ENCODE results near the gene KRTAP10-3.

DNA sequence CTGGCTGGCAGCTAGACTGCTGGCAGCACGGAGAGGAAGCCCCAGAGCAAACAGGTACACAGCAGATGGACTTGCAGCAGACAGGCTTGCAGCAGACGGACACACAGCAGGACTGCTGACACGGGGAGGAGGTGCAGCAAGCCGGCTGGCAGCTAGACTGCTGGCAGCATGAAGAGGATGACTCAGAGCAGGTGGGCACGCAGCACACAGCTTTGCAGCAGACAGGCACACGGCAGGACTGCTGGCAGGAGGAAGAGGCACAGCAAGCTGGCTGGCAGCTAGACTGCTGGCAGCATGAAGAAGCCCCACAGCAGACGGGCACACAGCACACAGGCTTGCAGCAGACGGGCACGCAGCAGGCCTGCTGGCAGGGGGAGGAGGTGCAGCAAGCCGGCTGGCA is 7.8 kb downstream of the KRTAP10-3 start:
- TF ChIP-seq, protein P1, sequence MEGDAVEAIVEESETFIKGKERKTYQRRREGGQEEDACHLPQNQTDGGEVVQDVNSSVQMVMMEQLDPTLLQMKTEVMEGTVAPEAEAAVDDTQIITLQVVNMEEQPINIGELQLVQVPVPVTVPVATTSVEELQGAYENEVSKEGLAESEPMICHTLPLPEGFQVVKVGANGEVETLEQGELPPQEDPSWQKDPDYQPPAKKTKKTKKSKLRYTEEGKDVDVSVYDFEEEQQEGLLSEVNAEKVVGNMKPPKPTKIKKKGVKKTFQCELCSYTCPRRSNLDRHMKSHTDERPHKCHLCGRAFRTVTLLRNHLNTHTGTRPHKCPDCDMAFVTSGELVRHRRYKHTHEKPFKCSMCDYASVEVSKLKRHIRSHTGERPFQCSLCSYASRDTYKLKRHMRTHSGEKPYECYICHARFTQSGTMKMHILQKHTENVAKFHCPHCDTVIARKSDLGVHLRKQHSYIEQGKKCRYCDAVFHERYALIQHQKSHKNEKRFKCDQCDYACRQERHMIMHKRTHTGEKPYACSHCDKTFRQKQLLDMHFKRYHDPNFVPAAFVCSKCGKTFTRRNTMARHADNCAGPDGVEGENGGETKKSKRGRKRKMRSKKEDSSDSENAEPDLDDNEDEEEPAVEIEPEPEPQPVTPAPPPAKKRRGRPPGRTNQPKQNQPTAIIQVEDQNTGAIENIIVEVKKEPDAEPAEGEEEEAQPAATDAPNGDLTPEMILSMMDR (IDR thresholded peaks at IDR 0.05; ENCODE audit: low read depth, low read length): no peak
- TF ChIP-seq EZH2phosphoT487 (IDR thresholded peaks at IDR 0.05; ENCODE audit: low read depth): no peak
